ENCODE results near the gene KIF22.

- TF ChIP-seq TAF1 (IDR thresholded peaks at IDR 0.05; ENCODE audit: borderline replicate concordance, low read depth, low read length) (no peak), CTCF (IDR thresholded peaks at IDR 0.05) (no peak), GABPA (IDR thresholded peaks at IDR 0.05; ENCODE audit: low read depth) (no peak), RXRA (IDR thresholded peaks at IDR 0.05; ENCODE audit: borderline replicate concordance, low read depth) (no peak), RAD21 (IDR thresholded peaks at IDR 0.05; ENCODE audit: low read length) (no peak), EP300 (IDR thresholded peaks at IDR 0.05; ENCODE audit: borderline replicate concordance in 1 of 2, low read depth in 1 of 2, low read length in 1 of 2) (no peak), POLR2AphosphoS5 (IDR thresholded peaks at IDR 0.05; ENCODE audit: low read depth, low read length) (no peak), MXI1 (IDR thresholded peaks at IDR 0.05; ENCODE audit: low read depth, low read length) (no peak), REST (IDR thresholded peaks at IDR 0.05; ENCODE audit: low read depth, low read length) (no peak), JUND (IDR thresholded peaks at IDR 0.05) (no peak), MAX (IDR thresholded peaks at IDR 0.05; ENCODE audit: low read depth) (no peak), YY1 (IDR thresholded peaks at IDR 0.05; ENCODE audit: low read depth) (no peak), TCF12 (IDR thresholded peaks at IDR 0.05) (no peak), TEAD4 (IDR thresholded peaks at IDR 0.05; ENCODE audit: borderline replicate concordance, insufficient read depth) (no peak)
Measured at GRCh38 chr16:29834079-29834478, 43.5 kb downstream of the KIF22 start.

All from SK-N-SH (cell line).